ENCODE results near the gene POFUT1. TPM values are rescaled to one million over a fixed set of nuclear protein-coding genes. Genes with fewer than 3 reads are reported as not detected.

The POFUT1 gene
- total RNA-seq, 1 donor from 2014 or later: 24.0 TPM

DNA sequence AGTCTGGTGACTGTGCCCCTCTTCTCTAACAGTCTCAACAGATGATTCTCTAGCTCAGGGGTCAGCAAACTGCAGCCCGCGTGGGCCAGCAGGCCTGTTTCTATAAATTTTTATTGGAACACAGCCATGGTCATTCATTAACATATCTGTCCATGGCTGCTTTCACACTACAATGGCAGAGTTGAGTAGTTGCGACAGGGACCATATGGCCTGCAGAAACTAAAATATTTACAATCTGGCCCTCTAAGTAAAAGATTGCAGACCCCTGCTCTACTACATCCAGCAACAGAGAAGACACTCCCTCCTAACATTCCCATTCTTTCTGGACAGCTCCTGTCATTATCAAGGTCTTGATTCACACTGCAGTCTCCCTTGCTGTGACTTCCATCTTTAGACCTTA lies 45.3 kb upstream of the POFUT1 start:
- DNase-seq (no peak), ATAC-seq (ENCODE audit: low read depth) (no peak)
- ChIA-PET CTCF (no interaction called here), POLR2A (no interaction called here)
- H3K4me3 Mint-ChIP-seq: no peak overlapping the region
- no peaks in the 10 kb centered on the region for H3K4me1 Mint-ChIP-seq
- intact Hi-C loops (cut with micrococcal nuclease): no loop called here
- H3K9me3 Mint-ChIP-seq: no peaks in the 10 kb centered on the region
- TF ChIP-seq, protein P1, sequence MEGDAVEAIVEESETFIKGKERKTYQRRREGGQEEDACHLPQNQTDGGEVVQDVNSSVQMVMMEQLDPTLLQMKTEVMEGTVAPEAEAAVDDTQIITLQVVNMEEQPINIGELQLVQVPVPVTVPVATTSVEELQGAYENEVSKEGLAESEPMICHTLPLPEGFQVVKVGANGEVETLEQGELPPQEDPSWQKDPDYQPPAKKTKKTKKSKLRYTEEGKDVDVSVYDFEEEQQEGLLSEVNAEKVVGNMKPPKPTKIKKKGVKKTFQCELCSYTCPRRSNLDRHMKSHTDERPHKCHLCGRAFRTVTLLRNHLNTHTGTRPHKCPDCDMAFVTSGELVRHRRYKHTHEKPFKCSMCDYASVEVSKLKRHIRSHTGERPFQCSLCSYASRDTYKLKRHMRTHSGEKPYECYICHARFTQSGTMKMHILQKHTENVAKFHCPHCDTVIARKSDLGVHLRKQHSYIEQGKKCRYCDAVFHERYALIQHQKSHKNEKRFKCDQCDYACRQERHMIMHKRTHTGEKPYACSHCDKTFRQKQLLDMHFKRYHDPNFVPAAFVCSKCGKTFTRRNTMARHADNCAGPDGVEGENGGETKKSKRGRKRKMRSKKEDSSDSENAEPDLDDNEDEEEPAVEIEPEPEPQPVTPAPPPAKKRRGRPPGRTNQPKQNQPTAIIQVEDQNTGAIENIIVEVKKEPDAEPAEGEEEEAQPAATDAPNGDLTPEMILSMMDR (IDR thresholded peaks at IDR 0.05): no peak
- H3K27ac Mint-ChIP-seq: no peak overlapping the region
- H3K27me3 Mint-ChIP-seq: no peaks in the 10 kb centered on the region
- H3K36me3 Mint-ChIP-seq (ENCODE audit: low read depth): peaks cover 84% of the 10 kb centered on the region

DNA sequence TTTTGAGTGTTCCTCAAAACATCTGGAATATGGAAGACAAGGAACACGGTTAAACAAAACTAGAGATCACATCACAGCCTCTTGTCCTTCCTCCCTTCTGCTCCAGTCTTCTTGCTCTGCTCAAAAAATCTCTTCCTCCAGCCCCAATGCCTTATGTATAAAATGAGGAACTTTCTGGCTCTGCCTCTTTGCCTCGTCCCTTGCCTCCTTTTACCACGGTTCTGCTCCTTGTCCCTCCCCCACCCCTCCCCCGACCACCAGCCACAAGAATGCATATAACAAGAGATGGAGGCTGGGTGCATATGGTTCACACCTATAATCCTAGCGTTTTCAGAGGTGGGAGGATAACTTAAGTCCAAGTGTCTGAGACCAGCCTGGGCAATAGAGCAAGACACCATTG lies 43.7 kb upstream of the POFUT1 start:
- CTCF ChIA-PET: no interaction called here

DNA sequence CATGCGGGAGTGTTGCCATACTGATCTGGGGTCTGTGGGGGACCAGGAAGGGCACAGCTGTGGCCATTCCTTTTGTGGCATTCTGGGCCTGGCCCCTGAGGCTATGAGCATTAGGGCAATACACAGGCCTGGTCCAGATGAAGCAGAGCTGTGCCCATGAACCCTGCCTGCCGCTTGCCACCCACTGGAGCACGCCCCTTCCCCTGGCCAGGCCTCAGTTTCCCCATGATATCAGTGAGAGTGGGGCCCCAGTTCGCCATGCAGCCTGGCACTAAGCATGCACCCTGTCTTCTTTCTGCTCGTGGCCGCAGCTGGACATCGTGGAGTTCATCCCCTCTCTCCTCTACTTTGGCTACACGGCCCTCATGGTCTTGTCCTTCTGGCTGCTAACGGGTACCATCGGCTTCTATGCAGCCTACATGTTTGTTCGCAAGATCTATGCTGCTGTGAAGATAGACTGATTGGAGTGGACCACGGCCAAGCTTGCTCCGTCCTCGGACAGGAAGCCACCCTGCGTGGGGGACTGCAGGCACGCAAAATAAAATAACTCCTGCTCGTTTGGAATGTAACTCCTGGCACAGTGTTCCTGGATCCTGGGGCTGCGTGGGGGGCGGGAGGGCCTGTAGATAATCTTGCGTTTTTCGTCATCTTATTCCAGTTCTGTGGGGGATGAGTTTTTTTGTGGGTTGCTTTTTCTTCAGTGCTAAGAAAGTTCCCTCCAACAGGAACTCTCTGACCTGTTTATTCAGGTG lies 42.5 kb upstream of the POFUT1 start:
- Mint-ChIP-seq H3K4me1 (no peaks in the 10 kb centered on the region), H3K9me3 (no peaks in the 10 kb centered on the region), H3K27me3 (no peaks in the 10 kb centered on the region), H3K4me3 (no peak overlapping the region), H3K27ac (no peak overlapping the region), H3K36me3 (ENCODE audit: low read depth) (peaks cover 66% of the 10 kb centered on the region)
- TF ChIP-seq, protein P1 (IDR thresholded peaks at IDR 0.05): no peak
- intact Hi-C loops (cut with micrococcal nuclease): no loop called here
- ATAC-seq (ENCODE audit: low read depth): no peak
- CTCF ChIA-PET: no interaction called here
- no peak for DNase-seq
- POLR2A ChIA-PET: no interaction called here

More for the DNA sequence above, 43.7 kb upstream of the POFUT1 start:
- TF ChIP-seq, protein P1 (IDR thresholded peaks at IDR 0.05): no peak
- no peak for ATAC-seq (ENCODE audit: low read depth)
- H3K36me3 Mint-ChIP-seq (ENCODE audit: low read depth): peaks cover 77% of the 10 kb centered on the region
- H3K4me3 Mint-ChIP-seq: no peak overlapping the region
- H3K4me1 Mint-ChIP-seq: no peaks in the 10 kb centered on the region
- intact Hi-C loops (cut with micrococcal nuclease): no loop called here
- no peaks in the 10 kb centered on the region for H3K9me3 Mint-ChIP-seq
- H3K27me3 Mint-ChIP-seq: no peaks in the 10 kb centered on the region
- POLR2A ChIA-PET: no interaction called here
- H3K27ac Mint-ChIP-seq: no peak overlapping the region
- DNase-seq: no peak

DNA sequence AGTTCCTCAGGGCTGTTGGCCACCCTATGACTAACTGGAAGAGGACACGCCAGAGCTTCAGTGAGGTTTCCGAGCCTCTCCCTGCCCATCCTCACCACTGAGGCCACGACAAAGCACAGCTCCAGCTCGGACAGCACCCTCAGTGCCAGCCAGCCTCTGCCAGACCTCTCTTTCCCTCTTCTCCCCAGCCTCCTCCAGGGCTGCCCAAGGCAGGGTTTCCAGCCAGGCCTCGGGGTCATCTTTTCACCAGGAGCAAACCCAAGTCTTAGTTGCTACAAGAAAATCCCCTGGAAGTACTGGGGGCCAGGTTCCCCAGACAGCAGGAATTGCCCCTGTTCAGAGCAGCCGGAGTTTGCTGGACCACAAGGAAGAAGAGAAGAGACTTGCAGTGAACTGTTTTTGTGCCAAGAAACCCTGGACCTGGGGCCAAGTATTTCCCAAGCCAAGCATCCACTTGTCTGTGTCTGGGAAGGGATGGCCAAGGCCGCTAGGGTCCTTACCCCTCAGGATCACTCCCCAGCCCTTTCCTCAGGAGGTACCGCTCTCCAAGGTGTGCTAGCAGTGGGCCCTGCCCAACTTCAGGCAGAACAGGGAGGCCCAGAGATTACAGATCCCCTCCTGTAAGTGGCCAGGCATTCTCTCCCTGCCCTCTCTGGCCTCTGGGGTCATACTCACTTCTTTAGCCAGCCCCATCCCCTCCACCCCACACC lies 41.7 kb upstream of the POFUT1 start:
- DNase-seq (no peak), ATAC-seq (ENCODE audit: low read depth) (no peak)
- Mint-ChIP-seq H3K27ac (no peak overlapping the region), H3K36me3 (ENCODE audit: low read depth) (peaks cover 59% of the 10 kb centered on the region), H3K4me3 (no peak overlapping the region), H3K4me1 (no peaks in the 10 kb centered on the region), H3K27me3 (no peaks in the 10 kb centered on the region), H3K9me3 (no peaks in the 10 kb centered on the region)
- TF ChIP-seq, protein P1 (IDR thresholded peaks at IDR 0.05): no peak
- POLR2A ChIA-PET: no interaction called here
- CTCF ChIA-PET: no interaction called here
- intact Hi-C loops (cut with micrococcal nuclease): no loop called here

DNA sequence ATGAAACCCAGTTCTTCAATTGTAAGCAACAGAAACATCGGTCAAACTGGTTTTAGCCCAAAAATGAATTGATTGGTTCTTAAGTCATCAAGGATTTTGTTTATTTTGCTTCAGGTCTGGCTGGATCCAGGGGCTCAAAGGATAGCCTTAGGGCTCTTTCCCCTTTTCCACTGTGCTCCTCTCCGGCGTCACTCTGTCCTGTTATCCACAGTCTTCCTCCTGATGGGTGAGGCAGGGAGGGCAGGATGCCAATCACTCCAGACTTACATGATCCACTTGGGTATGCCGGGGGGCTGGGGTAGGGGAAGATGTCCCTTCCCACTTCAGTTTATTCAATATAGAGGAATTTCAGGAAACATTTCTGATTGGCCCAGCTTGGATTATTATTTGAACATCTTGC lies 40.1 kb upstream of the POFUT1 start:
- peaks cover 44% of the 10 kb centered on the region for H3K36me3 Mint-ChIP-seq (ENCODE audit: low read depth)
- H3K27me3 Mint-ChIP-seq: no peaks in the 10 kb centered on the region
- ChIA-PET CTCF (no interaction called here), POLR2A (no interaction called here)
- TF ChIP-seq, protein P1 (IDR thresholded peaks at IDR 0.05): no peak
- H3K9me3 Mint-ChIP-seq: no peaks in the 10 kb centered on the region
- no peaks in the 10 kb centered on the region for H3K4me1 Mint-ChIP-seq
- DNase-seq (no peak), ATAC-seq (ENCODE audit: low read depth) (no peak)
- intact Hi-C loops (cut with micrococcal nuclease): no loop called here
- H3K4me3 Mint-ChIP-seq: no peak overlapping the region
- H3K27ac Mint-ChIP-seq: no peak overlapping the region

Data from activated B cell treated with CpG ODN at 0.5 μM for 24 hours (primary cell).